Activated CD8-positive, alpha-beta T cell treated with anti-CD3 and anti-CD28 coated beads, Interleukin-2, amount 10 ng/mL, durations not matched to agents 7 days and 5 days (primary cell): ENCODE results near the gene AFAP1L2. TPM values are rescaled to one million over a fixed set of nuclear protein-coding genes. Genes with fewer than 3 reads are reported as not detected.

Experiments
- ATAC-seq: fragments of 150-1000 bp; cut with Tn5 transposase; one replicate; pipeline ENCODE4 v1.10.0; 2021; ENCODE audit warnings: moderate library complexity
- CTCF ChIA-PET: fragments of 350-600 bp; sonication (Branson Sonifier 250); formaldehyde crosslinking; loops from one replicate; lab custom pipeline; 2021; ENCODE audit warnings: antibody characterized with exemption; lab: Charles Lee
- POLR2A ChIA-PET: fragments of 350-600 bp; sonication (Branson Sonifier 250); formaldehyde crosslinking; loops from one replicate; lab custom pipeline; 2021; ENCODE audit warnings: antibody characterized with exemption; lab: Charles Lee
- DNase-seq: peaks from one replicate; pipeline ENCODE4 v3.0.0-alpha.2; 2020
- H3K27ac Mint-ChIP-seq: one replicate; pipeline ENCODE4 v1.8.0; 2021; ENCODE audit warnings: mild to moderate bottlenecking, mixed read lengths
- H3K27me3 Mint-ChIP-seq: one replicate; pipeline ENCODE4 v1.8.0; 2021; ENCODE audit warnings: low read depth, mixed read lengths
- H3K36me3 Mint-ChIP-seq: one replicate; pipeline ENCODE4 v1.8.0; 2021; ENCODE audit warnings: low read depth, mixed read lengths
- H3K4me1 Mint-ChIP-seq: one replicate; pipeline ENCODE4 v1.8.0; 2021; ENCODE audit warnings: low read depth, mixed read lengths
- H3K4me3 Mint-ChIP-seq: one replicate; pipeline ENCODE4 v1.8.0; 2021; ENCODE audit warnings: mild to moderate bottlenecking, mixed read lengths
- H3K9me3 Mint-ChIP-seq: one replicate; pipeline ENCODE4 v1.8.0; 2022; ENCODE audit warnings: mixed read lengths; ENCODE audit not compliant: insufficient read depth
- total RNA-seq, 2 experiments: library from RNA; stranded (reverse); gene quantifications; one replicate each; pipeline ENCODE4 v1.2.3, GENCODE V29; 2021

Gene AFAP1L2
- total RNA-seq, 2 experiments from 2014 or later, result 4.0 to 4.8 TPM

- Mint-ChIP-seq H3K36me3 (peaks cover 29% of the 10 kb centered on the region), H3K27ac (no peak overlapping the region), H3K9me3 (no peaks in the 10 kb centered on the region), H3K4me1 (no peaks in the 10 kb centered on the region), H3K27me3 (no peaks in the 10 kb centered on the region), H3K4me3 (no peak overlapping the region)
- ChIA-PET CTCF (interaction anchor here (0.6 to 7.3 kb wide), 3 partner anchors 15 to 128 kb away, joined by 3 to 44 read pairs (median 3); no protein-coding TSS in a partner anchor), POLR2A (no interaction called here)
- ATAC-seq (no peak), DNase-seq (no peak)
These were observed 27.3 kb upstream of the AFAP1L2 start for GRCh38 chr10:114431414-114432135.

DNA sequence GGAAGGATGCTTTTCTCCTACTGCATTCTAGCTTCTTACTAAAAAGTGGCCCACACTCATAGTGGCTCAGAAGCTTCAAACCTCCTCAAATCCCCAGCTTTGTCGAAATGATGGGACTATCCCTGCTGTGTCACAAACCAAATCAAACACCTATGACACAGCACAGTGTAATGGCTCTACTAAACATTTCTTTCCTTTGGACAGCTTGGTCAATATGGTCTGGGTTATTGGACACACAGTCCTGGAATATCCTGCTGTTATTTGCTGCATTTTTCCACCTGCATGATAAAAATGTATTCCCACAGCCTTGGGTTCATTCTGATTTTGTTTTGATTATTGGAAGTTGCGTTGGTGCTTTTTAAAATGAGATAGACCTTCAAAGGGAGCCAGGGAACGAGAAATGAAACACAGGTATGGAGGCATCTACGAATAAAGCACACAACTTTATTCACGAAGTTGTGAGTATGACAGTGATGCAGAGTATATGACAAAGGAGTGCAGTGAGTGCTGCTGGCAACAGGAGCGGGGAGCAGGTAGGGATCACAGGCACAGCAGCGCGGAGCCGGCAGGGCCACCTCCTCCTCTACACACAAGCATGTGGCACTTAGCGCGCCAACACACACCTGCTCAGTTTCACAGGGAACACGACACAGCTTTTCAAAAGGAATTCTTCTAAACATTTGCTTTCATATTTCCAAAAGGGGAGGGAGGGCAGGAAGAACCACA lies 26.5 kb upstream of the AFAP1L2 start:
- ChIA-PET CTCF (interaction anchor here (2.7 kb wide), 1 partner anchor 127 kb away, joined by 9 read pairs; no protein-coding TSS in a partner anchor), POLR2A (no interaction called here)
- H3K27ac Mint-ChIP-seq, result no peak overlapping the region
- no peak for ATAC-seq
- H3K4me3 Mint-ChIP-seq, result no peak overlapping the region
- H3K36me3 Mint-ChIP-seq, result peaks cover 23% of the 10 kb centered on the region
- no peaks in the 10 kb centered on the region for H3K9me3 Mint-ChIP-seq
- no peaks in the 10 kb centered on the region for H3K4me1 Mint-ChIP-seq
- no peaks in the 10 kb centered on the region for H3K27me3 Mint-ChIP-seq
- no peak for DNase-seq

DNA sequence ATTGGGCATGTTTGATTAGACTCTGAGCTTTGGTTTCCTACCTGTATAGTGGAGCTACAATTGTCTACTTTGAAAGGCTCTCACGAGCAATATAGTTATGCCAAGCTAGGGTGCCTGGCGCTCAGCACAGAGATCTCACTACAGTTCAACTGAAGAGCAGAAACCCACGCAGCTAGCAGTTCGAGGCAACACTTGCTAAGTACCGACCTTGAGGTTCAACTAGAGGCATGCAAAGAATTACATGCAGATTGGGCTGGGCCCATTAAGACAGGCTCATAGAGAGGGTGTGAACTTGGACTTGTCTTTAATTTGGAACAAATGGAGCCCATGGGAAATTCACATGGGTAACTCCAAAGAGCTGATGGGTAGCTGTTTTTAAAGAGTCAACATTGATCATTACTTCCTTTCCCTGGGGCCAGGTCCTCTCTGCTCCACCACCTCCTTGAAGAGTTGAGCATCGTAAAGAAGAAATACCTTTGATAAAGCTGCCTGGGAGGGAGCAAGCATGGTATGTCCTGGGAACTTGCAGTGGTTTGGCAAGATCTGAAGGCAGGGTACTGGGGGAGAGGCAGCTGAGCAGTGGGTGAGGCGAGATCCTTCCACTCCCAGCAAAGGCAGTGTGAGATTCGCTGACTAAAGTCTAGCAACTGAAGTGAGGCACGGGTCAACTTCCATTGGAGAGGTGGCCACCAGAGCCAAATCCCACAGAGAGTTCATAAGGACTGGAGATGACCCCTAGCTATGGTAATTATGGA lies 25.5 kb upstream of the AFAP1L2 start:
- H3K27ac Mint-ChIP-seq, result no peak overlapping the region
- H3K36me3 Mint-ChIP-seq, result peaks cover 18% of the 10 kb centered on the region
- ChIA-PET POLR2A (no interaction called here), CTCF (interaction anchor here (0.6 to 2.7 kb wide), 2 partner anchors 126 to 356 kb away, joined by 3 to 9 read pairs; no protein-coding TSS in a partner anchor)
- H3K27me3 Mint-ChIP-seq, result no peaks in the 10 kb centered on the region
- no peak overlapping the region for H3K4me3 Mint-ChIP-seq
- H3K4me1 Mint-ChIP-seq, result no peaks in the 10 kb centered on the region
- ATAC-seq (no peak), DNase-seq (no peak)
- no peaks in the 10 kb centered on the region for H3K9me3 Mint-ChIP-seq

GRCh38 chr10:114427124-114427852 lies 23.0 kb upstream of the AFAP1L2 start:
- H3K27me3 Mint-ChIP-seq, result peaks cover 3% of the 10 kb centered on the region
- no peak for ATAC-seq
- H3K9me3 Mint-ChIP-seq, result no peaks in the 10 kb centered on the region

DNA sequence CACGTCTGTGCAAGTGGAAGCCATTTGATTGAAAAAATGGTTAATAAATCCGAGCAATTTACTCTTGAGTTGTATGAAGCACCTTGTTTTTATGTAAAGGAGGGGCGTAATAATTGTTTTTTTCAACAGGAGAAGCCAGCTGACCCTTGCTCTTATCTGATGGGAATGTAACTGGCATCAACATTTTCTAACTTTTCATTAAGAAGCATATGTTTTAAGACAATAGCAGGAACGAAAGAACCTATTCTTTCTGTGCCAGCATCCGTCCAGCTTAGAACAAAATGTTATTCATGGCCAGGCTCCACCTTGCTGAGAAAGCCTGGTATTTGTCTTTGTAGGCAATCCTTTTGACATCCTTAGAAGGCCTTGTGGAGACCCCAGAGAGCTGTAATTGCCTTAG lies 22.2 kb upstream of the AFAP1L2 start:
- ChIA-PET POLR2A (no interaction called here), CTCF (interaction anchor here (1.2 kb wide), 1 partner anchor 123 kb away, joined by 6 read pairs; no protein-coding TSS in a partner anchor)
- H3K27me3 Mint-ChIP-seq, result peaks cover 9% of the 10 kb centered on the region
- no peak for ATAC-seq
- H3K27ac Mint-ChIP-seq, result no peak overlapping the region
- no peak for DNase-seq
- H3K9me3 Mint-ChIP-seq, result no peaks in the 10 kb centered on the region
- H3K4me3 Mint-ChIP-seq, result no peak overlapping the region
- no peaks in the 10 kb centered on the region for H3K4me1 Mint-ChIP-seq
- H3K36me3 Mint-ChIP-seq, result peaks cover 11% of the 10 kb centered on the region

More at GRCh38 chr10:114427124-114427852, 23.0 kb upstream of the AFAP1L2 start:
- CTCF ChIA-PET, result interaction anchor here (0.7 to 0.9 kb wide), 2 partner anchors 93 to 123 kb away, joined by 3 to 5 read pairs; no protein-coding TSS in a partner anchor
- DNase-seq, result no peak
- H3K4me3 Mint-ChIP-seq, result no peak overlapping the region
- POLR2A ChIA-PET, result no interaction called here
- H3K27ac Mint-ChIP-seq, result no peak overlapping the region
- H3K4me1 Mint-ChIP-seq, result no peaks in the 10 kb centered on the region
- peaks cover 14% of the 10 kb centered on the region for H3K36me3 Mint-ChIP-seq

- CTCF ChIA-PET, result no interaction called here
These were observed 16.6 kb upstream of the AFAP1L2 start for GRCh38 chr10:114420811-114421485.

DNA sequence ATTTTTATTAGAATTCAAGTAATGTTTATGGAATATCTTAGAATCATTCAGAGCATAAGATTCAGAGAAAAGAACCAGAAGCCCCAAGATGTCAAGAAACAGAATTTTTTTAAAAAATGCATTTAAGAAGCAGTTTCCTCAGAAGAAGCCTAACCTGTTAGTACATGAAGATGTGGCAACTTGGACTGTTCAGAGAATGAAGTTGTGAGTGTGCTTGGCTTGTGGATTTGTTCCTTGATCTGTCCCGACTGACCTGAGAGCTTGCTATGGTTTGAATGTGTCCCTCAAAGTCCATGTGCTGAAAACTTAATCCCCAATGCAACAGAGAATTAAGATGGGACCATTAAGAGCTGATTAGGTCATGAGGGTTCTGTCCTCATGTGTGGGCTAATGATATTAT lies 13.8 kb upstream of the AFAP1L2 start:
- DNase-seq (no peak), ATAC-seq (no peak)
- Mint-ChIP-seq H3K9me3 (no peaks in the 10 kb centered on the region), H3K4me1 (peaks cover 5% of the 10 kb centered on the region), H3K4me3 (no peak overlapping the region), H3K36me3 (no peaks in the 10 kb centered on the region), H3K27me3 (peaks cover 41% of the 10 kb centered on the region), H3K27ac (no peak overlapping the region)
- ChIA-PET CTCF (no interaction called here), POLR2A (no interaction called here)

More at GRCh38 chr10:114420811-114421485, 16.6 kb upstream of the AFAP1L2 start:
- no peak overlapping the region for H3K4me3 Mint-ChIP-seq
- no peak overlapping the region for H3K27ac Mint-ChIP-seq
- ATAC-seq (no peak), DNase-seq (no peak)
- H3K4me1 Mint-ChIP-seq, result peaks cover 5% of the 10 kb centered on the region
- POLR2A ChIA-PET, result no interaction called here
- H3K27me3 Mint-ChIP-seq, result peaks cover 31% of the 10 kb centered on the region
- no peaks in the 10 kb centered on the region for H3K9me3 Mint-ChIP-seq
- no peaks in the 10 kb centered on the region for H3K36me3 Mint-ChIP-seq

DNA sequence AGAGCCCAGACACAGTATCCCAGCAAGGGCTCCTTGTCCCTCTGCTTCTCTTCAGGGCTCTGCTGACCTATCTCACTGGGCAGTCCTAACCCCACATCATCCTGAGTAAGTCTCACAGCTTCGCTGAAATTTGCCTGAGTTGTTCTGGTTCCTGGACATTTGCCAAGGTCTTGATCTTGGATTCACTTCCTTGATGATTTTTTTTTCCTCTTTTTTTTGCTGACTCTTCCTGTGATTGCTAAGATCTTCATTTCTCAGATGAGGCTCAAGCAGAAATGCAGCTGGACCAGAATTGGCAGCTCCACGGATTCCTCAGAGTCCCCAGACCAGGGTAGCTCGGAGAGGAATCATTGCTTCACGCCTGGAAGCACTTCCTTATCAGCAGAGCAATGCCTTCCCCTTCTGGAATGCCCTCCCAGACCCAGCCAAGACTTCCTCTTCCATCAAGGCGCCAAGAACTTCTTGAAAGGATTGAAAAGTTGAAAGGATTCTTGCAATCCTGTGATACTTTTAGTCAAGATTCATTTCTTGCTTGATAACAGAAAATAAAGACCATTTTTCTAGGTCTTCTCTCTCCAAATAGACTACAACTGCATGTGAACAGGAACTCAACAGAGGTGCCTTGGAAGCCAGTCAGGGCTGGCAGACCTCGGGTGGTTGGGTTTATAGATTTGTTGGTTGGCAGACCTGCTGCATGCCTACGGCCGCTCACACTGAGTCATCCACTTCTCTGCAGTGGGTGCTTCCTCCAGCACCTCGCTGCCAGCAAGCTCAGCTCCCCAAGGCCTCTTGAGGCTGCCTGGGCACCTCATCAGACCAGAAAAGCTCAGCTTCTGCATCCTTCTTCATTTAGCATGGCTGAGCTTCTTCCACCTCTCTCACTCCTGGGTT lies 8.8 kb upstream of the AFAP1L2 start:
- H3K4me1 Mint-ChIP-seq, result no peaks in the 10 kb centered on the region
- peaks cover 22% of the 10 kb centered on the region for H3K27me3 Mint-ChIP-seq
- H3K27ac Mint-ChIP-seq, result no peak overlapping the region
- no peaks in the 10 kb centered on the region for H3K36me3 Mint-ChIP-seq
- DNase-seq (no peak), ATAC-seq (no peak)
- ChIA-PET POLR2A (no interaction called here), CTCF (interaction anchor here (1.1 kb wide), 1 partner anchor 110 kb away, joined by 3 read pairs; no protein-coding TSS in a partner anchor)
- H3K9me3 Mint-ChIP-seq, result no peaks in the 10 kb centered on the region
- H3K4me3 Mint-ChIP-seq, result no peak overlapping the region

GRCh38 chr10:114408968-114409444 lies 4.7 kb upstream of the AFAP1L2 start:
- H3K9me3 Mint-ChIP-seq, result no peaks in the 10 kb centered on the region
- ChIA-PET CTCF (no interaction called here), POLR2A (no interaction called here)

More at GRCh38 chr10:114408968-114409444, 4.7 kb upstream of the AFAP1L2 start:
- Mint-ChIP-seq H3K4me1 (peaks cover 4% of the 10 kb centered on the region), H3K36me3 (no peaks in the 10 kb centered on the region), H3K4me3 (no peak overlapping the region), H3K27me3 (peaks cover 35% of the 10 kb centered on the region), H3K27ac (no peak overlapping the region)
- no peak for DNase-seq
- ATAC-seq, result no peak
